Right lung (tissue), 5 donors: ENCODE results near the gene PSD. TPM values are rescaled to one million over a fixed set of nuclear protein-coding genes. Genes with fewer than 3 reads are reported as not detected.

ENCODE experiments used
- DNase-seq, 2 donors: peaks; one replicate each; pipeline ENCODE4 v3.0.0-alpha.2; 2013
- polyA plus RNA-seq, 5 donors: library from polyadenylated mRNA; unstranded; fragments of 120-200 nt; gene quantifications; one replicate each; pipeline versions ENCODE4 v1.2.1 to v1.2.3, GENCODE V29; 2013; ENCODE audit warnings: inconsistent platforms in 1 of 5, low replicate concordance in 1 of 5; ENCODE audit not compliant: insufficient read length in 5 of 5, insufficient read depth in 1 of 5

The PSD gene
- polyA plus RNA-seq, 5 donors: 7.4 to 17.1 (median 10.1) TPM

DNA sequence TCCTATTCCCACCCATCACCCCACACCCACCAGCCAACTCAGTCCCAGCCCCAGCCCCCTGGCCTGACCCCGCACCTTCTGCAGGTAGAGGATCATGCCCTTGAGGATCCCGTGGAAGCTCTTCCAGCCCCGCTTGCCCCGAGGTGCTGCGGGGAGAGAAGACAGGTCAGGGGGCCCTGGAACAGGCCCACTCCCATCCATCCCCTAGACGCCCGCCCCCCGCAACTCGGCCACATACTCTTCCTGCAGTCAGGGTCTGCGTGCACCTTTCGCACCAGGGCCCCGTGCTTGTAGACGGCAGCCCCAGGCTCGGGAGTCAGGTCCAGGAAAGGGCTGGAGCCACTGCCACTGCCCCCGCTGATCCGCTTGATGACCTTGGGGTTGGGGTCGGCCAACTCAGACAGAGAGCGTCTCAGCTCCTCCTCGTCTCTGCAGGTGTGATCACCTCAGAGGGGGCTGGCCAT, 13.4 kb downstream of the PSD start:
- DNase-seq: no peak

GRCh38 chr10:102404361-102405107, 14.1 kb downstream of the PSD start:
- no peak for DNase-seq

DNA sequence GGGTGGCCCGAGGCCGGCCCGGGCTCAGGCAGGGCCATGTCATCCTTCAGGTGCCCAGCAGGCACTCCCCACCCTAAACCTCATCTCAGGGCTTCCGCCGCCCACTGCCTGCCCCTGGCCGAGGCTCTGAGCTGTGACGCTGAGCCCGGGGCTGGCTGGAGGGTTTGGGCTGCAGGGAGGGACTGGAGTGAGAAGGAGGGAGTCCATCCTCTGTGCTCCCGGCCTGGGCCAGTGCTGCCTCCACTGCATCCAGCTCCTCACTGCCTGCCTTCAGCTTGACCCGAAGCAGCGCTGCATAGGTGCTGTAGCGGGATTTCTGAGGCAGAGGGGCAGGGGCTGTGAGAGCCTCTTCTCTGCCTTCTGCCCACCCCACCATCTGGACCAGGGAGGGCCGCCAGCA, 15.5 kb downstream of the PSD start:
- DNase-seq: no peak

DNA sequence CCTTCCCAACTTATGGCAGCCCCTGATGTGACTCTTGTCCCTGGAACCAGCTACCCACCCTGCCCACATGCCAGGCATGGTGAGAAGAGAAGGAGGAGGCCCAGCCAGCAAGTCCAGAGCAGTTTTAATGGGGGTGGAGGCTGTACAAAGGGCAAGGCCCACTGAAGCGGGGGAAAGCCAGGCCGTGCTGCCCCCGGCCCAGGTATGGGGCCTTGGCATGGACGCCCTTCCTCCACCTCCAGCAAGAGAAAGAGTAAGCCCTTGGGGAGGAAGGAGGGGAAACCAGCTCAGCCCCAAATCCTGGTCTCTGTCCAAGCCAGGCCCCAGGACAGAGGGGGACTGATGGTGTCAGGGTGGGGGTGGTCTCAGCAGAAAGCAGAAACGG, 16.1 kb downstream of the PSD start:
- DNase-seq: no peak

- DNase-seq: no peak
Observed at GRCh38 chr10:102401735-102402511, 16.7 kb downstream of the PSD start.

- no peak for DNase-seq
Observed at GRCh38 chr10:102401342-102401654, 17.3 kb downstream of the PSD start.

- no peak for DNase-seq
Observed at GRCh38 chr10:102400598-102401341, 17.8 kb downstream of the PSD start.

DNA sequence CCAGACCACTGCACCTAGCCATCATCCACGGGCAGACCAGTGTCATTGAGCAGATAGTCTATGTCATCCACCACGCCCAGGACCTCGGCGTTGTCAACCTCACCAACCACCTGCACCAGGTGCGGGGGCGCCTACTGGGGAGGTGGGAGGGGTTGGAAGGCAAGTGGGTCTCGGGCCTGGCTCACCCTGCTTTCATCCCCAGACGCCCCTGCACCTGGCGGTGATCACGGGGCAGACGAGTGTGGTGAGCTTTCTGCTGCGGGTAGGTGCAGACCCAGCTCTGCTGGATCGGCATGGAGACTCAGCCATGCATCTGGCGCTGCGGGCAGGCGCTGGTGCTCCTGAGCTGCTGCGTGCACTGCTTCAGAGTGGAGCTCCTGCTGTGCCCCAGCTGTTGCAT, 18.5 kb downstream of the PSD start:
- no peak for DNase-seq

DNA sequence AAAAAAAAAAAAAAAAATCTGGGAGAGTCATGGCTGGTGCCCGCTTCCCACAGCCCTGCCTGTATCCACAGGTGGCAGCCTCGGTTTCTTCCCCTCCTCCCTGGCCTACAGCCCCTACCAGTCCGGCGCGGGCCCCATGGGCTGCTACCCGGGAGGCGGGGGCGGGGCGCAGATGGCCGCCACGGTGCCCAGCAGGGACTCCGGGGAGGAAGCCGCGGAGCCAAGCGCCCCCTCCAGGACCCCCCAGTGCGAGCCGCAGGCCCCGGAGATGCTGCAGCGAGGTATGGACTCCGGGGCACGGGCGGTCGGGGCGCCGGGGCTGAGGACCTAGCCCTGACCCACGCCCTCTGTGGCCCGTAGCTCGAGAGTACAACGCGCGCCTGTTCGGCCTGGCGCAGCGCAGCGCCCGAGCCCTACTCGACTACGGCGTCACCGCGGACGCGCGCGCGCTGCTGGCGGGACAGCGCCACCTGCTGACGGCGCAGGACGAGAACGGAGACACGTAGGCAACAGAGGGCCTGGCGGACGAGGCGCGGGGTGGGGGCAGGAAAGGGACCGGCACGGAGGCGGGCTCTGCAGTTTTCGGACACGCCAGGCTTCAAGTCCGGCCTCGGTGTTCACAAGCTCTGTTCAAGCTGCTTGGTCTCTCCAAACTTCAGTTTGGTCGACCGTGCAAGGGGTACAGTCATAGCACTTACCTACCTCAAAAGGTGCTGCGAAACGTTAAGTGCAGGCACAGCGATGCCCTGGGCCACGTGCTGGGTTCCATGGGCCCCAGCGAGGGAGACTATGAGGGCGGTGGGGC, 19.2 kb downstream of the PSD start:
- DNase-seq: peak; percentile 87 to 89

GRCh38 chr10:102398172-102399020, 20.2 kb downstream of the PSD start:
- DNase-seq: no peak

DNA sequence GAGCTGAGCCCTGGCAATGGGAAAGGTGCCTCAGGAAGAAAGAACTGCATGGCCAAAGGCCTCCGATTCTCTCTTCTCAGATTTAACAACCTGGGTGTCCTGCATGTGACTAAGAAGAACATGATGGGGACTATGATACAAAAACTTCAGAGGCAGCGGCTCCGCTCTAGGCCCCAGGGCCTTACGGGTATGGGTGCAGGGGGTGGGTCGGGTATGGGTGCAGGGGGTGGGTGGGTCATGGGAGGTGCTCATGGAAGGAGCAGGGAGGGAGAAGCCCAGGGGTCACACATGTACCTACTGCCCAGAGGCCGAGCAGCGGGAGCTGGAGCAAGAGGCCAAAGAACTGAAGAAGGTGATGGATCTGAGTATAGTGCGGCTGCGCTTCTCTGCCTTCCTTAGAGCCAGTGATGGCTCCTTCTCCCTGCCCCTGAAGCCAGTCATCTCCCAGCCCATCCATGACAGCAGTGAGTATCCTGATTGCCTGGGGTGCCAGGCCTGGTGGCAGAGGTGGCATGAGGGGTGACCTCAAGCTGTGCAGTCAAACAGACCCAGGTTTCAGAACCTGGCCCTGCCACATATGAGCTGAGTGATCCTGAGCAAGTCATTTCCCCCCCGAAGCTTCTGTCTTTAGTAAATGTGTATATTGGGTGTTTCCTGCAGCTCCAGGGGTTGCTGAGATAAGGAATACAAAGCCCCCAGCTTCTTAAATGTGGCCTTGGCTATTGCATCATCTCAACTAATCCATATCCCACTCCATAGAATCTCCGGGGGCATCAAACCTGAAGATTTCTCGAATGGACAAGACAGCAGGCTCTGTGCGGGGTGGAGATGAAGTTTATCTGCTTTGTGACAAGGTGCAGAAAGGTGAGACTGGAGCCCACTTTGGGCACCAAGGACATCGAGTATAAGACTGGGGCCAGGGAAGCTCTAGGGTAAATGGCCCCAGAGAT, 21.1 kb downstream of the PSD start:
- DNase-seq: no peak

DNA sequence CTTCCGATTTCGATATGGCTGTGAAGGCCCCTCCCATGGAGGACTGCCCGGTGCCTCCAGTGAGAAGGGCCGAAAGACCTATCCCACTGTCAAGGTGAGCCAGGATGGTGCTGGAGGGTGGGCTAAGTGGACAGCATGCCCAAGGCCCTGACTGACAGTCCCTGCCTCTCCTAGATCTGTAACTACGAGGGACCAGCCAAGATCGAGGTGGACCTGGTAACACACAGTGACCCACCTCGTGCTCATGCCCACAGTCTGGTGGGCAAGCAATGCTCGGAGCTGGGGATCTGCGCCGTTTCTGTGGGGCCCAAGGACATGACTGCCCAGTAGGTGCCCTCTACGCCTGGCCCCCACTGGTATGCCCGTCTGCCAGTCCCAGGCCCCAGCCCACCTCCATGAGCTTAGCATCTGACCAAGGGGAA, 21.8 kb downstream of the PSD start:
- DNase-seq: no peak

DNA sequence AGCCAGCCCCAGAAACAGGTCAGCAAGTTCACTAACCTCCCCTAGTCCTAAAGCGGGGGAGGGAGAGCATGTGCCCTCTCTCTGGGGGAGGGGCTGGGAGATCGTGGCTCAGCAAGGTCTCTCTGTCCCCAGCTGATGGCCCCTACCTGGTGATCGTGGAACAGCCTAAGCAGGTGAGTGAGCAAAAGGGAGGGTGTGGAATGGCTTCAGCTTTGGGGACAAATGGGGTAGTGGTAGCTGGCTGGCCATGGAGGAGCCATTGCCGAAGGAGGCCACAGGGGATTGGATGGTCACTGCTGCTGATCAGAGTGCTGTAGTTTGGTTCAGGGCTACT, 22.3 kb downstream of the PSD start:
- DNase-seq: no peak

- DNase-seq: peak; percentile 92 to 93
Observed at GRCh38 chr10:102395400-102396316, 22.9 kb downstream of the PSD start, which contains the start of gene NFKB2. Gene NFKB2, plus strand, starts transcription at chr10:102395705. Its CDS starts 255 bp downstream, at chr10:102395960.

DNA sequence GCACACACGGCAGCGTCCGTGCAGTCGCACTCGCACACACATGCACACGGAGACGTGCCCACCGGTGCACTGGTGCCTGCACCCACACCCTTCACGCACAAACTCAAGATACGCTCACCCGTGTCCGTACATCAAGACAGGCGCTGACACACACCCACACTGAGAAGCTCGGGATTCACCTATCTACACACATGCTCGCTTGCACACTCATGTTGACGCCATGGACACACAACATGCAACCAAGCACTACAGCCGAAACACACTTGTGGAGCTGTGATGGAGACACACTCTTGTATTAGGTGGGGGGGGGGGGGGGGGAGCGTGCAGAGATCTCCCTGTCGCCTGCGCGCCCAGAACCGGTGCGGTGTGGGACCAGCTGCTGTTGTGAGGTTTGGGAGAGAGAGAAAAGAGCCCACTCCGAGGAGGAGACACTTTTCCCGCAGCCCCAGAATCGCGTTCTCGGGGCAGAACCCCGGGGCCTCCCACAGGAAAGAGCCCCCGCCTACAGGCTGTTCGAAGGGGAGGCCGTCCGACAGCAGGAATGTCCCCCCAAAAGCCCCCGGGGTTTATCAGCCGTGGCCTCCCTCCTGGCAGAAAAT, 23.7 kb downstream of the PSD start:
- DNase-seq: no peak

DNA sequence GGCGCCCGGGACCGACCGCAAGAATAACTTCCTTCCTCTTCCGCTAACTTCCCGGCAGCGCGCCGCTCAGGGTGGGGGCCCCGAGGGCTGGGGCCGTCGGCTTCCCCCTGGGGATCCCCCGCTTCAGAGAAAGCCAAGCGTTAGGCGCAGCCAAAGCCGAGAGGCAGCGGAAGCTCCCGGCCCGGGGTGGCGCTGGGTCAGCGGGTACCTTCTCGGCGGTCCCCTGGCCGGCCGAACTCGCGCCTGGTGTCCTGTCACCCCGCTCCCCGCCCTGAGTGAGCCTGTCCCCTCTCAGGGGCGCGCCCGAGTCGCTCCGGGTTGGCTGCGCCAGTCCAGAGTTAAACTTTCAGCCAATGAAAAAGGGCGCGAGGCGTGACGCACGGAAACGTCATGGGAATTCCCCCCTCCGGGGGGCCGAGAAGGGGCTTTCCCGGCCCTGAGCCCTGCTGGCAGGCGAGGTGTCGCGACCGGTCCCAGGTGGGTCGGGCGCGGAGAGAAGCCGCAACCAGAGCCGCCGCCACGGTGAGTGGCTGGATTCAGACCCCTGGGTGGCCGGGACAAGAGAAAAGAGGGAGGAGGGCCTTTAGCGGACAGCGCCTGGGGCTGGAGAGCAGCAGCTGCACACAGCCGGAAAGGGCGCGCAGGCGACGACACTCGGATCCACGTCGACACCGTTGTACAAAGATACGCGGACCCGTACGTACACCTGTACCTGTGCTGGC, 24.3 kb downstream of the PSD start:
- DNase-seq: peak; percentile 92 to 94

DNA sequence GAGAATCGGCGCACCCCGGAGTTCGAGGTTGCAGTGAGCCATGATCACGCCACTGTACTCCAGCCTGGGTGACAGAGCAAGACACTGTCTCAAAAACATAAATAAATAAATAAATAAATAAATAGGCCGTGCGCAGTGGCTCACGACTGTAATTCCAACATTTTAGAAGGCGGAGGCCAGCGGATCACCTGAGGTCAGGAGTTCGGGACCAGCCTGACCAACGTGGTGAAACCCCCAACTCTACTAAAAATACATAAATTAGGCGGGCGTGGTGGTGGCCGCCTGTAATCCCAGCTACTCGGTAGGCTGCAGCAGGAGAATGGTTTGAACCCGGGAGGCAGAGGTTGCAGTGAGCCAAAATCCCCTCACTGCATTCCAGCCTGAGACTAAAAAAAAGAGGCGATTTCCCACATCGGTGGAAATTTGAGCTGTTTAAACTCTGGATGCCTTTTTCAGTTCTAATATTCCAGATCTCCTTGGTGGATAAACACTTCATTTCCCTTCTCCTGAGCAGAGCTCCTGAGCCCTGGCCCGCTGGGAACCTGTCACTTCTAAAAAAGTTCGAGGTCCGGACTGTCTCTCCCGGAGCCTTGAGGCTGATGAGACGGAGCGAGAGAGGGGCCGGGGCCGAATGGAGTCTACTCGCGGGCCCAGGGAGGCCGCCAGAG, 25.0 kb downstream of the PSD start:
- DNase-seq: no peak
